H1 (cell line): ENCODE measurements around the gene VPS54. TPM values are rescaled to one million over a fixed set of nuclear protein-coding genes. Genes with fewer than 3 reads are reported as not detected.

Source experiments
- CTCF ChIA-PET: fragments of 300-600 bp; sonication (Branson Sonifier 250); formaldehyde crosslinking; loops from one replicate; lab custom pipeline; 2021; ENCODE audit not compliant: partially characterized antibody; lab: Charles Lee
- POLR2A ChIA-PET: fragments of 300-600 bp; sonication (Branson Sonifier 250); formaldehyde crosslinking; loops from one replicate; lab custom pipeline; 2021; ENCODE audit warnings: inconsistent platforms; ENCODE audit not compliant: partially characterized antibody; lab: Charles Lee
- DNase-seq, 2 experiments: peaks; one replicate each; pipeline versions ENCODE4 v3.0.0 to v3.0.0-alpha.2; 2010 to 2022; ENCODE audit warnings: low spot score in 2 of 2, low read depth in 1 of 2, mixed read lengths in 1 of 2
- FAIRE-seq: peaks from 2 replicates; lab custom pipeline; 2011; peaks lifted over from hg19 to GRCh38; lab: Jason Lieb, UNC
- H2AFZ ChIP-seq: 2 replicates; pipeline ENCODE4 v1.8.1; 2012; ENCODE audit warnings: low read length, inconsistent platforms
- H2AK5ac ChIP-seq: 2 replicates; pipeline ENCODE4 v1.6.1; 2013; ENCODE audit warnings: low read depth, low read length
- H2BK120ac ChIP-seq: replicated peaks from 2 replicates; pipeline ENCODE3; 2013; ENCODE audit warnings: low read depth, low read length, inconsistent platforms
- H2BK12ac ChIP-seq: 2 replicates; pipeline ENCODE4 v1.6.1; 2013; ENCODE audit warnings: low read depth, low read length
- H2BK15ac ChIP-seq: 2 replicates; pipeline ENCODE4 v1.6.1; 2013; ENCODE audit warnings: low read length
- H2BK20ac ChIP-seq: 2 replicates; pipeline ENCODE4 v1.6.1; 2013; ENCODE audit warnings: low read length
- H2BK5ac ChIP-seq: 2 replicates; pipeline ENCODE4 v1.6.1; 2013; ENCODE audit warnings: low read depth, low read length
- H3K14ac ChIP-seq: 2 replicates; pipeline ENCODE4 v1.6.1; 2013; ENCODE audit warnings: inconsistent platforms; ENCODE audit not compliant: insufficient read length
- H3K18ac ChIP-seq: 2 replicates; pipeline ENCODE4 v1.6.1; 2013; ENCODE audit warnings: low read length; ENCODE audit errors: extremely low read depth
- H3K23ac ChIP-seq: 2 replicates; pipeline ENCODE4 v1.6.1; 2013; ENCODE audit warnings: inconsistent platforms; ENCODE audit not compliant: insufficient read length
- H3K23me2 ChIP-seq: 2 replicates; pipeline ENCODE4 v1.6.1; 2013; ENCODE audit warnings: low read depth, low read length
- H3K27ac ChIP-seq: 2 replicates; pipeline ENCODE4 v1.6.1; 2011; ENCODE audit warnings: low read depth, low read length, inconsistent platforms
- H3K27me3 ChIP-seq, 4 experiments: replicated peaks in 1 of 4; 1 replicate in 1 of 4; 2 replicates in 3 of 4; pipeline versions ENCODE4 v1.6.1 to v1.8.1; 2011 to 2013; ENCODE audit warnings: low read length in 3 of 4, mild to moderate bottlenecking in 3 of 4, inconsistent platforms in 2 of 4, mixed read lengths in 2 of 4, moderate library complexity in 1 of 4; ENCODE audit not compliant: control insufficient read depth in 3 of 4, insufficient read depth in 3 of 4; ENCODE audit errors: extremely low read depth in 1 of 4
- H3K36me3 ChIP-seq, 4 experiments: 2 replicates each; pipeline versions ENCODE4 v1.6.1 to v1.8.1; 2011 to 2013; ENCODE audit warnings: mild to moderate bottlenecking in 4 of 4, low read length in 3 of 4, moderate library complexity in 2 of 4, control low read depth in 1 of 4, inconsistent platforms in 1 of 4; ENCODE audit not compliant: insufficient read depth in 4 of 4, control insufficient read depth in 2 of 4
- H3K4ac ChIP-seq: replicated peaks from 2 replicates; pipeline ENCODE3; 2013; ENCODE audit warnings: low read length, low read depth, mixed read lengths, inconsistent platforms; ENCODE audit not compliant: insufficient read length
- H3K4me1 ChIP-seq, 4 experiments: replicated peaks in 1 of 4; 1 replicate in 1 of 4; 2 replicates in 3 of 4; pipeline versions ENCODE4 v1.6.1 to v1.8.1; 2011 to 2013; ENCODE audit warnings: low read length in 3 of 4, inconsistent platforms in 2 of 4, mixed read lengths in 1 of 4; ENCODE audit not compliant: insufficient read depth in 4 of 4, control insufficient read depth in 3 of 4
- H3K4me2 ChIP-seq, 2 experiments: 2 replicates each; pipeline versions ENCODE4 v1.6.1 to v1.8.1; 2011 to 2013; ENCODE audit warnings: low read depth in 2 of 2, low read length in 2 of 2, control low read depth in 1 of 2, inconsistent platforms in 1 of 2, mild to moderate bottlenecking in 1 of 2; ENCODE audit not compliant: insufficient read depth in 1 of 2
- H3K4me3 ChIP-seq, 4 experiments: fragments of 200-600, 300-600 bp in 1 of 4; sonication (generic), shearing (Covaris generic), sonication (Bioruptor Twin) in 1 of 4; 2 replicates each; pipeline versions ENCODE4 v1.5.1 to v1.8.1; 2011 to 2016; ENCODE audit warnings: low read length in 4 of 4, low read depth in 3 of 4, control low read depth in 2 of 4, inconsistent platforms in 2 of 4, mild to moderate bottlenecking in 2 of 4, mixed read lengths in 1 of 4, moderate library complexity in 1 of 4; ENCODE audit not compliant: insufficient read depth in 2 of 4; ENCODE audit errors: extremely low read depth in 1 of 4
- H3K56ac ChIP-seq: replicated peaks from 2 replicates; pipeline ENCODE3; 2013; ENCODE audit warnings: low read depth, mild to moderate bottlenecking, mixed read lengths, low read length, inconsistent platforms; ENCODE audit not compliant: insufficient read length
- H3K79me1 ChIP-seq: 2 replicates; pipeline ENCODE4 v1.6.1; 2013; ENCODE audit warnings: low read depth, low read length, control low read depth
- H3K79me2 ChIP-seq, 2 experiments: 2 replicates each; pipeline versions ENCODE4 v1.6.1 to v1.8.1; 2012 to 2013; ENCODE audit warnings: low read length in 2 of 2, mild to moderate bottlenecking in 2 of 2, inconsistent platforms in 1 of 2; ENCODE audit not compliant: insufficient read depth in 2 of 2, control insufficient read depth in 1 of 2
- H3K9ac ChIP-seq, 4 experiments: replicated peaks in 1 of 4; 1 replicate in 1 of 4; 2 replicates in 3 of 4; pipeline versions ENCODE4 v1.6.1 to v1.8.1; 2011 to 2013; ENCODE audit warnings: low read depth in 3 of 4, low read length in 3 of 4, control low read depth in 2 of 4, mild to moderate bottlenecking in 2 of 4, moderate library complexity in 2 of 4, inconsistent platforms in 1 of 4; ENCODE audit errors: extremely low read depth in 1 of 4
- H3K9me3 ChIP-seq, 2 experiments: 2 replicates each; pipeline versions ENCODE4 v1.6.1 to v1.8.1; 2012 to 2013; ENCODE audit warnings: mild to moderate bottlenecking in 2 of 2, moderate library complexity in 2 of 2, control low read depth in 1 of 2, inconsistent platforms in 1 of 2, low read depth in 1 of 2, low read length in 1 of 2, mixed read lengths in 1 of 2; ENCODE audit not compliant: insufficient read depth in 2 of 2
- H4K20me1 ChIP-seq, 2 experiments: replicated peaks in 1 of 2; 2 replicates each; pipeline versions ENCODE3 to v1.8.1; 2011 to 2013; ENCODE audit warnings: inconsistent platforms in 2 of 2, low read length in 2 of 2, mild to moderate bottlenecking in 1 of 2; ENCODE audit not compliant: insufficient read depth in 2 of 2, control insufficient read depth in 1 of 2
- H4K5ac ChIP-seq: 2 replicates; pipeline ENCODE4 v1.6.1; 2013; ENCODE audit warnings: low read length, low read depth, mixed read lengths, inconsistent platforms; ENCODE audit not compliant: insufficient read length
- H4K8ac ChIP-seq: 2 replicates; pipeline ENCODE4 v1.8.0; 2013; ENCODE audit warnings: mild to moderate bottlenecking, moderate library complexity, low read length, inconsistent platforms; ENCODE audit not compliant: insufficient read depth; ENCODE audit errors: extremely low read depth
- H4K91ac ChIP-seq: replicated peaks from 2 replicates; pipeline ENCODE3; 2013; ENCODE audit warnings: low read length, mixed read lengths, inconsistent platforms; ENCODE audit not compliant: insufficient read length
- POLR2A ChIP-seq, 2 experiments: IDR thresholded peaks; 1 replicate in 1 of 2; 2 replicates in 1 of 2; pipeline ENCODE4 v1.6.1; 2011; ENCODE audit warnings: low read depth in 2 of 2, low read length in 2 of 2, mild to moderate bottlenecking in 2 of 2; ENCODE audit errors: control extremely low read depth in 1 of 2
- YY1 ChIP-seq: IDR thresholded peaks from 2 replicates; pipeline ENCODE4 v1.6.1; 2011; ENCODE audit warnings: low read depth, mild to moderate bottlenecking, low read length
- WGBS, 2 experiments: shearing (Covaris generic) in 1 of 2; methylation state at CpG; one replicate each; pipeline versions ENCODE4 v1.1.6 to v1.1.7; 2013 to 2015; ENCODE audit warnings: low lambda C conversion rate in 2 of 2, mixed read lengths in 2 of 2, inconsistent platforms in 1 of 2, low coverage in 1 of 2, missing lambda C conversion rate in 1 of 2; ENCODE audit not compliant: insufficient replicate concordance in 2 of 2, insufficient coverage in 1 of 2, insufficient read length in 1 of 2; ENCODE audit errors: extremely low coverage in 1 of 2, missing lambda C conversion rate in 1 of 2; 5-methylcytosine and 5-hydroxymethylcytosine counted together
- polyA plus RNA-seq, 7 experiments: library from polyadenylated mRNA; depleted of rRNA in 3 of 7; stranded (reverse) in 5 of 7; unstranded in 2 of 7; fragments of >200 nt in 5 of 7; fragments of 200-250 nt in 2 of 7; gene quantifications; 1 replicate in 5 of 7; 2 replicates in 1 of 7; 4 replicates in 1 of 7; pipeline versions ENCODE4 v1.2.1 to v1.2.3, GENCODE V29; 2011 to 2013; ENCODE audit warnings: missing spikeins in 2 of 7, mixed read lengths in 2 of 7
- total RNA-seq: library from RNA; stranded (reverse); fragmentation: NEBNext Ultra II Directional; extraction: Animal tissue kit (Norgen Biotek cat#: 25700); gene quantifications from 2 replicates; pipeline ENCODE4 v1.2.1, GENCODE V29; 2021

The VPS54 gene
- total and polyA plus RNA-seq, 2 of the 8 experiments (the other 6 are each of a cell fraction or from before 2014, with no cell fraction given), result 3.6 to 13.2 TPM

GRCh38 chr2:63926815-63927214 is 92.4 kb downstream of the VPS54 start:
- Histone ChIP-seq H4K20me1 (no peaks in the 10 kb centered on the region), H3K23ac (no peak overlapping the region), H3K23me2 (no peaks in the 10 kb centered on the region), H3K56ac (no peak overlapping the region), H3K27me3 (no peaks in the 10 kb centered on the region), H2BK12ac (no peak overlapping the region), H3K4me2 (peak overlapping the region in 1 of 2 experiments; percentile 49; a peak in 2 of 4 replicates), H2BK120ac (no peak overlapping the region), H4K91ac (no peak overlapping the region), H2AK5ac (no peak overlapping the region), H3K4ac (no peak overlapping the region), H4K8ac (peak overlapping the region; percentile 82), H3K9ac (no peak overlapping the region), H3K14ac (no peak overlapping the region), H3K36me3 (peaks cover 0 to 7% (median 0%) of the 10 kb centered on the region in 4 experiments; a peak in 1 of 8 replicates), H3K79me2 (no peaks in the 10 kb centered on the region), H3K18ac (no peak overlapping the region; the same call in 1 of the 2 replicates), H3K9me3 (no peaks in the 10 kb centered on the region), H3K4me3 (no peak overlapping the region), H2BK20ac (no peak overlapping the region), H3K4me1 (peaks cover 0 to 5% (median 2%) of the 10 kb centered on the region in 4 experiments; a peak in 3 of 7 replicates), H3K27ac (no peak overlapping the region; the same call in 1 of the 2 replicates), H2BK15ac (no peak overlapping the region), H4K5ac (no peak overlapping the region), H2BK5ac (no peak overlapping the region), H3K79me1 (no peaks in the 10 kb centered on the region), H2AFZ (no peak overlapping the region)
- 82% methylated on average over 7 of the region's 7 CpGs; no CpG with 5 or more reads in 1 of the 2 experiments for WGBS, 2 experiments
- FAIRE-seq (no peak), DNase-seq (peak in 1 of 2 experiments; percentile 47)
- peak; percentile 65; the same call in 1 of the 2 replicates for TF ChIP-seq YY1
- no peak for TF ChIP-seq POLR2A (IDR thresholded peaks at IDR 0.05; ENCODE audit: control extremely low read depth in 1 of 2, low read depth in 2 of 2, low read length in 2 of 2)
- ChIA-PET CTCF (interaction anchor here (0.8 kb wide), 2 partner anchors 22 to 39 kb away, joined by 3 to 4 read pairs; no protein-coding TSS in a partner anchor), POLR2A (interaction anchor here (1.0 to 1.3 kb wide), 4 partner anchors 12 to 312 kb away, joined by 3 to 5 read pairs (median 3); no protein-coding TSS in a partner anchor)
